ENCODE data around the gene APOL3. TPM values are rescaled to one million over a fixed set of nuclear protein-coding genes. Genes with fewer than 3 reads are reported as not detected.

The APOL3 gene
- total RNA-seq, 1 experiment from 2014 or later = not detected

- H3K4me2 ChIP-seq (ENCODE audit: low read length) = no peak overlapping the region
- H3F3A ChIP-seq (ENCODE audit: low read length, unreplicated experiment) = no peaks in the 10 kb centered on the region
- H3K27me3 ChIP-seq (ENCODE audit: low read length) = no peaks in the 10 kb centered on the region
- ChIA-PET POLR2A (ENCODE audit: unreplicated experiment) (no interaction called here), CTCF (no interaction called here)
- H3K27ac ChIP-seq (ENCODE audit: low read length) = no peak overlapping the region
- H3K36me3 ChIP-seq (ENCODE audit: low read depth, low read length) = no peaks in the 10 kb centered on the region; the same call in 1 of the 2 replicates
- intact Hi-C loops (cut with micrococcal nuclease) = loop anchor here (5.0 kb wide), 1 partner anchor 38 kb away; the partner anchor contains the start of gene APOL2
- no TSS peak for BruUV-seq (replicated peaks)
- no peak overlapping the region for H2AFZ ChIP-seq (ENCODE audit: low read length)
- H3K9me2 ChIP-seq (replicated peaks; ENCODE audit: low read length) = no peaks in the 10 kb centered on the region
- H3K4me1 ChIP-seq (ENCODE audit: insufficient read depth, low read length) = peaks cover 5% of the 10 kb centered on the region; the same call in 1 of the 2 replicates
- TF ChIP-seq EZH2phosphoT487 (IDR thresholded peaks at IDR 0.05; ENCODE audit: borderline replicate concordance, low read length) (no peak), EZH2 (IDR thresholded peaks at IDR 0.05; ENCODE audit: low read length, unreplicated experiment) (no peak), CTCF (conservative IDR thresholded peaks at IDR 0.05; ENCODE audit: low read depth, low read length) (no peak)
- no peak overlapping the region for H3K9ac ChIP-seq (ENCODE audit: low read length)
- H3K79me2 ChIP-seq (ENCODE audit: low read length) = no peaks in the 10 kb centered on the region
- H4K20me1 ChIP-seq (ENCODE audit: low read length) = no peaks in the 10 kb centered on the region
- ATAC-seq (no peak; the same call in 1 of the 2 replicates), DNase-seq (peak; percentile 6)
- no peaks in the 10 kb centered on the region for H3K9me3 ChIP-seq (ENCODE audit: low read length)
- no peak overlapping the region for H3K4me3 ChIP-seq (ENCODE audit: low read length)
Observed at GRCh38 chr22:36199001-36199551, 38.5 kb upstream of the APOL3 start.

- Histone ChIP-seq H3K27me3 (ENCODE audit: low read length) (no peaks in the 10 kb centered on the region), H3K9ac (ENCODE audit: low read length) (no peak overlapping the region), H4K20me1 (ENCODE audit: low read length) (no peaks in the 10 kb centered on the region), H3K79me2 (ENCODE audit: low read length) (no peaks in the 10 kb centered on the region), H3K4me2 (ENCODE audit: low read length) (no peak overlapping the region), H3F3A (ENCODE audit: low read length, unreplicated experiment) (no peaks in the 10 kb centered on the region), H3K36me3 (ENCODE audit: low read depth, low read length) (no peaks in the 10 kb centered on the region; the same call in 1 of the 2 replicates), H3K9me2 (replicated peaks; ENCODE audit: low read length) (no peaks in the 10 kb centered on the region), H3K9me3 (ENCODE audit: low read length) (no peaks in the 10 kb centered on the region), H2AFZ (ENCODE audit: low read length) (no peak overlapping the region), H3K4me1 (ENCODE audit: insufficient read depth, low read length) (peaks cover 1% of the 10 kb centered on the region; the same call in 1 of the 2 replicates), H3K27ac (ENCODE audit: low read length) (no peak overlapping the region), H3K4me3 (ENCODE audit: low read length) (no peak overlapping the region)
- no TSS peak for BruUV-seq (replicated peaks)
- DNase-seq = no peak
- ATAC-seq = no peak
- TF ChIP-seq EZH2phosphoT487 (IDR thresholded peaks at IDR 0.05; ENCODE audit: borderline replicate concordance, low read length) (no peak), CTCF (conservative IDR thresholded peaks at IDR 0.05; ENCODE audit: low read depth, low read length) (no peak), EZH2 (IDR thresholded peaks at IDR 0.05; ENCODE audit: low read length, unreplicated experiment) (no peak)
- ChIA-PET CTCF (interaction anchor here (0.5 kb wide), 1 partner anchor 80 kb away, joined by 3 read pairs; no protein-coding TSS in a partner anchor), POLR2A (ENCODE audit: unreplicated experiment) (no interaction called here)
- intact Hi-C loops (cut with micrococcal nuclease) = loop anchor here (5.0 kb wide), 1 partner anchor 39 kb away; the partner anchor contains the start of gene APOL2
Observed at GRCh38 chr22:36198536-36198935, 38.0 kb upstream of the APOL3 start.

GRCh38 chr22:36197514-36198146 is 37.1 kb upstream of the APOL3 start:
- no peak for TF ChIP-seq CTCF (conservative IDR thresholded peaks at IDR 0.05; ENCODE audit: low read depth, low read length)
- no peak for DNase-seq
- Histone ChIP-seq H3K9me2 (replicated peaks; ENCODE audit: low read length) (no peaks in the 10 kb centered on the region), H3K27ac (ENCODE audit: low read length) (no peak overlapping the region), H3K79me2 (ENCODE audit: low read length) (no peaks in the 10 kb centered on the region), H3K9ac (ENCODE audit: low read length) (no peak overlapping the region), H3F3A (ENCODE audit: low read length, unreplicated experiment) (no peaks in the 10 kb centered on the region), H3K4me1 (ENCODE audit: insufficient read depth, low read length) (no peaks in the 10 kb centered on the region), H3K4me2 (ENCODE audit: low read length) (no peak overlapping the region), H3K36me3 (ENCODE audit: low read depth, low read length) (no peaks in the 10 kb centered on the region; the same call in 1 of the 2 replicates), H2AFZ (ENCODE audit: low read length) (no peak overlapping the region), H4K20me1 (ENCODE audit: low read length) (no peaks in the 10 kb centered on the region), H3K9me3 (ENCODE audit: low read length) (no peaks in the 10 kb centered on the region), H3K4me3 (ENCODE audit: low read length) (no peak overlapping the region), H3K27me3 (ENCODE audit: low read length) (no peaks in the 10 kb centered on the region)
- POLR2A ChIA-PET (ENCODE audit: unreplicated experiment) = no interaction called here
- no peak for ATAC-seq
- intact Hi-C loops (cut with micrococcal nuclease) = loop anchor here (5.0 kb wide), 1 partner anchor 40 kb away; the partner anchor contains the start of gene APOL2
- no TSS peak for BruUV-seq (replicated peaks)
- CTCF ChIA-PET = interaction anchor here (0.5 kb wide), 1 partner anchor 81 kb away, joined by 3 read pairs; no protein-coding TSS in a partner anchor
